GM23338 (cell line): ENCODE results near the gene CTTN.

Experiments
- CREB1 ChIP-seq: fragments of 250-450 bp; sonication (Bioruptor Pico); IDR thresholded peaks from 2 replicates; pipeline ENCODE4 v1.5.0; 2020; ENCODE audit warnings: low read depth, mild to moderate bottlenecking, moderate library complexity
- CTCF ChIP-seq, 2 experiments: fragments of 200-600 bp in 1 of 2; sonication (generic) in 1 of 2; conservative IDR thresholded peaks; 2 replicates each; pipeline versions ENCODE4 v1.5.1 to v1.6.1; 2016 to 2017; ENCODE audit warnings: antibody characterized with exemption in 2 of 2, low read depth in 2 of 2, mild to moderate bottlenecking in 2 of 2, moderate library complexity in 1 of 2
- ETS1 ChIP-seq: IDR thresholded peaks from 2 replicates; pipeline ENCODE4 v1.6.1; 2016; ENCODE audit warnings: antibody characterized with exemption
- EZH2 ChIP-seq: fragments of 200-600 bp; sonication (generic); IDR thresholded peaks from one replicate; pipeline ENCODE4 v1.8.0; 2017; ENCODE audit warnings: antibody characterized with exemption, mild to moderate bottlenecking, low read depth; ENCODE audit not compliant: unreplicated experiment
- EZH2phosphoT487 ChIP-seq: fragments of 200-600 bp; sonication (generic); IDR thresholded peaks from one replicate; pipeline ENCODE4 v1.8.1; 2018; ENCODE audit warnings: antibody characterized with exemption; ENCODE audit not compliant: unreplicated experiment
- JUNB ChIP-seq: IDR thresholded peaks from one replicate; pipeline ENCODE4 v1.6.1; 2016; ENCODE audit warnings: antibody characterized with exemption; ENCODE audit not compliant: unreplicated experiment
- POLR2AphosphoS5 ChIP-seq: IDR thresholded peaks from 2 replicates; pipeline ENCODE4 v1.6.1; 2016; ENCODE audit warnings: antibody characterized with exemption, low read depth
- REST ChIP-seq: IDR thresholded peaks from one replicate; pipeline ENCODE4 v1.6.1; 2018; ENCODE audit warnings: antibody characterized with exemption; ENCODE audit not compliant: unreplicated experiment
- STAT1 ChIP-seq: IDR thresholded peaks from one replicate; pipeline ENCODE4 v1.6.1; 2016; ENCODE audit warnings: antibody characterized with exemption; ENCODE audit not compliant: unreplicated experiment
- ZNF114 ChIP-seq: fragments of 250-450 bp; sonication (Bioruptor Pico); IDR thresholded peaks from 2 replicates; pipeline ENCODE4 v1.5.0; 2020; ENCODE audit warnings: mild to moderate bottlenecking, moderate library complexity
- ZNF331 ChIP-seq: fragments of 250-450 bp; sonication (Bioruptor Pico); IDR thresholded peaks from 2 replicates; pipeline ENCODE4 v1.5.0; 2020; ENCODE audit warnings: low read depth, mild to moderate bottlenecking, moderate library complexity
- ZNF462 ChIP-seq: fragments of 250-450 bp; sonication (Bioruptor Pico); IDR thresholded peaks from 2 replicates; pipeline ENCODE4 v1.5.0; 2020; ENCODE audit warnings: mild to moderate bottlenecking, moderate library complexity

- no peak for TF ChIP-seq CTCF (conservative IDR thresholded peaks at IDR 0.05; ENCODE audit: low read depth in 2 of 2)
- no peak for TF ChIP-seq POLR2AphosphoS5
- TF ChIP-seq JUNB: no peak
- TF ChIP-seq ZNF462 (CRISPR knock-in tag): no peak
- no peak for TF ChIP-seq REST
- TF ChIP-seq CREB1: no peak
- TF ChIP-seq EZH2phosphoT487: no peak
- no peak for TF ChIP-seq EZH2
- no peak for TF ChIP-seq ZNF331
- no peak for TF ChIP-seq ETS1
- no peak for TF ChIP-seq ZNF114
- TF ChIP-seq STAT1: no peak
Observed at GRCh38 chr11:70411713-70412452, 13.6 kb downstream of the CTTN start.
